ENCODE measurements around the gene FLNB. TPM values are rescaled to one million over a fixed set of nuclear protein-coding genes. Genes with fewer than 3 reads are reported as not detected.

FLNB gene
- total RNA-seq, 1 donor from 2014 or later = 80.9 TPM

DNA sequence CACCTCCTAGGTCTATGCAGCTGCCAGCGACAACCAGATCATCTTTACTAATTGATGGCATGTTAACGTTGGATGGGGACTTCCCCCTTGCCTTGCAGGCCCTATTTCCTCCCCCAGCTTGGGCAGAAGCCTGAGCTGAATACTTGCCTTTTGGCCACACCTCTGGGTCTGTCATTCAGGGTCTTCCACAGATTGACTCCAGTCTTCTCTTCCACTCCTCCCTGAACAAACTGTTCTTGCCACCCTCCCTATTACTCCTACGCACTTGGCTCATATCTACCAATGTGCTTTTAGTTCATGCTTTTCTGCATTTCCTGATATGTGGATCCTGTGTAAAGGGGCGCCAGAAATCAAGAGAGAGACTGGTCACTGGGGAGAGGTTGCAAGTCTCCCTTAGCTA is 129.1 kb downstream of the FLNB start:
- no peaks in the 10 kb centered on the region for H3K4me1 ChIP-seq (ENCODE audit: control insufficient read depth in 3 of 3, insufficient read depth in 3 of 3, low read length in 3 of 3)
- no peak overlapping the region for H3K27ac ChIP-seq (ENCODE audit: low read depth, low read length)

DNA sequence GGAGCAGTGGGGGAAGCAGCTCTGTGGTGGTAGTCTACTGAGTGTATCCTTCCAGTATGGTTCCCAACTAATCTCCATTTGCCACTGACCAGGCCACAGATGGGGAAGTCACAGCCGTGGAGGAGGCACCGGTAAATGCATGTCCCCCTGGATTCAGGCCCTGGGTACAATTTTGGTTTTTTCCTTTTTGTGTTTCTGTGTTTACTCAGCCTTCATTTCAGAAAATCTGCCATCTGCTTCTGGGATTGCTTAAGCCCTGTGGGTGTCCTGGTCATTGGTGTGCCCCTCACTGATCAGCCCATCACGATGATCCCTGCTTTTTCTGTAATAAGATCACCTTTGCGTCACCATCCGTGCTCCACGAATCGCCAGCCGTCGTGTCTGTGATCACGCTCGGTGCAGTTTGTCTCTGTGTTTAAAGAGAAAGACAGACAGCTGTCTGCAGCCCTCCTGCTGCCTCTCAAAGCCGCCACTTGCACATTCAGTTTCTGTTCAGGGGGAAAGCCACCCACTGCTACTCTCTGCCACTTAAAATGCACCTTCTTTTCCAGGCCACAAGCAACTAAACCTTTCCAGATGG is 133.6 kb downstream of the FLNB start:
- Histone ChIP-seq H3K27me3 (ENCODE audit: control insufficient read depth in 3 of 3, insufficient read depth in 3 of 3, low read length in 3 of 3) (no peaks in the 10 kb centered on the region), H3K36me3 (ENCODE audit: control insufficient read depth in 3 of 3, insufficient read depth in 3 of 3, low read length in 3 of 3) (peaks cover 4 to 26% (median 9%) of the 10 kb centered on the region in 3 donors), H3K4me1 (ENCODE audit: control insufficient read depth in 3 of 3, insufficient read depth in 3 of 3, low read length in 3 of 3) (no peaks in the 10 kb centered on the region), H3K9me3 (ENCODE audit: control insufficient read depth in 3 of 3, low read length in 3 of 3) (no peaks in the 10 kb centered on the region), H3K4me3 (ENCODE audit: low read length in 3 of 3) (no peak overlapping the region), H3K27ac (ENCODE audit: low read depth, low read length) (no peak overlapping the region), H3K9ac (ENCODE audit: low read depth in 1 of 3, low read length in 3 of 3) (no peak overlapping the region)

More for the DNA sequence above, 129.1 kb downstream of the FLNB start:
- no peaks in the 10 kb centered on the region for H3K27me3 ChIP-seq (ENCODE audit: control insufficient read depth in 3 of 3, insufficient read depth in 3 of 3, low read length in 3 of 3)
- H3K9ac ChIP-seq (ENCODE audit: low read depth in 1 of 3, low read length in 3 of 3) = no peak overlapping the region
- peaks cover 4 to 25% (median 5%) of the 10 kb centered on the region in 3 donors for H3K36me3 ChIP-seq (ENCODE audit: control insufficient read depth in 3 of 3, insufficient read depth in 3 of 3, low read length in 3 of 3)
- H3K9me3 ChIP-seq (ENCODE audit: control insufficient read depth in 3 of 3, low read length in 3 of 3) = no peaks in the 10 kb centered on the region
- H3K4me3 ChIP-seq (ENCODE audit: low read length in 3 of 3) = no peak overlapping the region

DNA sequence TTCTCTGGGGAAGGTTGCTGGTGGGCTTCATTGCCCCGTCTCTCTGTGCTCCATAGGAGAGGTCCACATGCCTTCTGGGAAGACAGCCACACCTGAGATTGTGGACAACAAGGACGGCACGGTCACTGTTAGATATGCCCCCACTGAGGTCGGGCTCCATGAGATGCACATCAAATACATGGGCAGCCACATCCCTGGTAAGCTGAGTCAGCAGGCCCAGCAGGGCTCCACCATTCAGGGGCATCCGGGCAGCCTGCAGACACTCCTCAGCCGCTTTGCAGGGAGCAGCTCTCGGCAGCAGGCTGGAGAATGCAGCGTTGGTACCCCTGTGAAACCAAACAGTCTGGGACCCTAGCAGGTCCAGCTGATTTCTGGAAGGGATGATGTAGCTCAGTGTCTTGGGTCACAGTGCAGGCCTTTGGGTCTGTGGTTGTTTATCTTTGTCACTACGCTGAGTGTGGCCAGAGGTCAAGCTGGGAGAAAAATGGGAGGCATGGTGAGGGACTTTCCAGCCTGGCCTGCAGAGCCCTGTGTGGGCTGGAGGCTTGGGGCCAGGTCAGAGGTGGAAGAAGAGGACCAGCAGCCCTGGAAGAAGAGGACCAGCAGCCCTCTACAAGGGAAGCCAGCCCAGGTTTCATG is 135.3 kb downstream of the FLNB start:
- Histone ChIP-seq H3K4me3 (ENCODE audit: low read length in 3 of 3) (no peak overlapping the region), H3K4me1 (ENCODE audit: control insufficient read depth in 3 of 3, insufficient read depth in 3 of 3, low read length in 3 of 3) (no peaks in the 10 kb centered on the region), H3K36me3 (ENCODE audit: control insufficient read depth in 3 of 3, insufficient read depth in 3 of 3, low read length in 3 of 3) (peaks cover 0 to 25% (median 10%) of the 10 kb centered on the region in 3 donors), H3K9ac (ENCODE audit: low read depth in 1 of 3, low read length in 3 of 3) (no peak overlapping the region), H3K27me3 (ENCODE audit: control insufficient read depth in 3 of 3, insufficient read depth in 3 of 3, low read length in 3 of 3) (no peaks in the 10 kb centered on the region), H3K27ac (ENCODE audit: low read depth, low read length) (no peak overlapping the region), H3K9me3 (ENCODE audit: control insufficient read depth in 3 of 3, low read length in 3 of 3) (no peaks in the 10 kb centered on the region)

DNA sequence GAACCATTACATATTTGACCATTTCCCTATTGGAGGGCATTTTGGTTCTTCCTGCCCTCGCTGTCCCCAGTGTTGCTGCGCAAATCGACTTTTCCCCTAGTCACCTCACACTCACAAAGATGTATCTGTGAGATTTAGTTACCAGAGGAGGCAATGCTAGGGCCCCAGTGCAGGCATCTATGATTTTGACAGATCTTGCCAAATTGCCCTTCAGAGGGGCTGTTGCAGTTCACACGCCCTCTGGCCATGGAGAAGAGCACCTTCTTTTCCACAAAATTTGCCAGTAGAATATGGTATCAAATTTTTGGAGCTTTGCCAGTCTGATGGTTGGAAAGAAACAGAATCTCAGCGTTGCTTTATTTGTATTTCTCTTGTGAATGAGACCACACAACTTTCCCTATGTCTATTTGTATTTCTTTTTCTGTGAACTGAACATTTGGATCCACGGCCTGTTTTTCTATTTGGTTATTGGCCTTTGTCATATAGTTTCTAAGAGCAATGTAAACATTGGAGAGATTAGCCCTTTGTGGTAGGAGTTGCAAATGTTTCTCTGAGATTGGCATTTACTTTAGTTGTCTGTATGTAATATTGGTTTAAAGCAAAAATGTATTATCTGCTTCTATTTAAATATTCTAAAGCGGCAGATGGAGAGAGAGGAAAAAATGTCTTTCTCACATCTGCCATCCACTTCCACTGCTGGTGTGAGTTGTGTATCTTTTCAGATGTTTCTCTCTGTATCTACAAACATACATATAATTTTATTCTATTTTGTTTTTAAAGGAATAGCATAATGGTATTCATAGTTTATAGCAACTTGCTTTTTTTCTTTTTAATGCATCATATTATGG is 136.5 kb downstream of the FLNB start:
- Histone ChIP-seq H3K36me3 (ENCODE audit: control insufficient read depth in 3 of 3, insufficient read depth in 3 of 3, low read length in 3 of 3) (peaks cover 3 to 29% (median 11%) of the 10 kb centered on the region in 3 donors), H3K27me3 (ENCODE audit: control insufficient read depth in 3 of 3, insufficient read depth in 3 of 3, low read length in 3 of 3) (no peaks in the 10 kb centered on the region), H3K4me3 (ENCODE audit: low read length in 3 of 3) (no peak overlapping the region), H3K27ac (ENCODE audit: low read depth, low read length) (no peak overlapping the region), H3K9ac (ENCODE audit: low read depth in 1 of 3, low read length in 3 of 3) (no peak overlapping the region), H3K4me1 (ENCODE audit: control insufficient read depth in 3 of 3, insufficient read depth in 3 of 3, low read length in 3 of 3) (no peaks in the 10 kb centered on the region), H3K9me3 (ENCODE audit: control insufficient read depth in 3 of 3, low read length in 3 of 3) (no peaks in the 10 kb centered on the region)

DNA sequence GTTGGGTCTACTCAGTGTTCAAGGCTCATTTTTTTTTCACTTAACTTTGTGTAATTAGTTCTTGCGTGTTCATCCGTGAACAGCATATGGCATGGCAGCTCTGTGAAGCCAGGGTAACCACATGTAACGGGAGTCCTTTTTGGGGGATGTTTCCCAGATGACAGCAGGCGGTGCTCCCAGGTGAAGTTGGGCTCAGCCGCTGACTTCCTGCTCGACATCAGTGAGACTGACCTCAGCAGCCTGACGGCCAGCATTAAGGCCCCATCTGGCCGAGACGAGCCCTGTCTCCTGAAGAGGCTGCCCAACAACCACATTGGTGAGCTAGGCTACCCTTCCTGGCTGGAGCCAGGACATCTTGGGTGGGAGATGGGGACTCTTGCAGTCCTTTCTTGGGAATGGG is 139.8 kb downstream of the FLNB start:
- H3K27me3 ChIP-seq (ENCODE audit: control insufficient read depth in 3 of 3, insufficient read depth in 3 of 3, low read length in 3 of 3) = no peaks in the 10 kb centered on the region
- H3K9ac ChIP-seq (ENCODE audit: low read depth in 1 of 3, low read length in 3 of 3) = no peak overlapping the region
- peaks cover 3 to 28% (median 15%) of the 10 kb centered on the region in 3 donors for H3K36me3 ChIP-seq (ENCODE audit: control insufficient read depth in 3 of 3, insufficient read depth in 3 of 3, low read length in 3 of 3)
- H3K4me1 ChIP-seq (ENCODE audit: control insufficient read depth in 3 of 3, insufficient read depth in 3 of 3, low read length in 3 of 3) = no peaks in the 10 kb centered on the region
- no peaks in the 10 kb centered on the region for H3K9me3 ChIP-seq (ENCODE audit: control insufficient read depth in 3 of 3, low read length in 3 of 3)
- H3K27ac ChIP-seq (ENCODE audit: low read depth, low read length) = no peak overlapping the region
- H3K4me3 ChIP-seq (ENCODE audit: low read length in 3 of 3) = no peak overlapping the region

DNA sequence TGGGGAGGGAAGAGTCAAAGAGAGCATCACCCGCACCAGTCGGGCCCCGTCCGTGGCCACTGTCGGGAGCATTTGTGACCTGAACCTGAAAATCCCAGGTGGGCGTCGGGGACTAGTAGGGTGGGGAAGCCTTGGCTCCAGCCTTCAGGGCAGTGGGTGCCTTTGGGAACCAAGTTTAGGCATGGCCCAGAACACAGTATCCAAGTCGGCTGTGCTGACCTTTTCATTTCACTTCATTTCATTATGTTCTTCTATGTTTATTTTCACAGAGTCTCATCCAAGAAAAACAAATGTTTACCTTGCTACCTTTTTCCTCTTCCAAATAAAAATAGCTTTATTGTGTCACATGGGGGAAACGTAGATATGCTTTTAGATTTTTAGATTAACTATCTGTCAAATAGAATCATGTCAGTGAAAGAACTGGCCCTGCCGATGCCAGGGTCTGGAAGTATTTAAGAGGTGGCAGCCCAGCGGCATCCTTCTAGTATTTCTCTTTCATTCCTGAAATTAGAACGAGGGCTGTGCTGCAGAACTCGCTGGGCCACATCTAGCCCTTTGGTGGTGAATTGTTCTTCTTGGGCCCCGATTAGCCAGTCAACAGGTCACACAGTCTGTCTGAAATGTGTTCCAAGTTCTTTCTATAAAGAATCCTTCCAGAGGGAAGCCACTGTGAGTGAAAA is 142.0 kb downstream of the FLNB start:
- H3K27ac ChIP-seq (ENCODE audit: low read depth, low read length) = no peak overlapping the region
- no peak overlapping the region for H3K9ac ChIP-seq (ENCODE audit: low read depth in 1 of 3, low read length in 3 of 3)
- no peak overlapping the region for H3K4me3 ChIP-seq (ENCODE audit: low read length in 3 of 3)
- H3K4me1 ChIP-seq (ENCODE audit: control insufficient read depth in 3 of 3, insufficient read depth in 3 of 3, low read length in 3 of 3) = no peaks in the 10 kb centered on the region
- H3K27me3 ChIP-seq (ENCODE audit: control insufficient read depth in 3 of 3, insufficient read depth in 3 of 3, low read length in 3 of 3) = no peaks in the 10 kb centered on the region
- peaks cover 3 to 35% (median 19%) of the 10 kb centered on the region in 3 donors for H3K36me3 ChIP-seq (ENCODE audit: control insufficient read depth in 3 of 3, insufficient read depth in 3 of 3, low read length in 3 of 3)
- no peaks in the 10 kb centered on the region for H3K9me3 ChIP-seq (ENCODE audit: control insufficient read depth in 3 of 3, low read length in 3 of 3)

DNA sequence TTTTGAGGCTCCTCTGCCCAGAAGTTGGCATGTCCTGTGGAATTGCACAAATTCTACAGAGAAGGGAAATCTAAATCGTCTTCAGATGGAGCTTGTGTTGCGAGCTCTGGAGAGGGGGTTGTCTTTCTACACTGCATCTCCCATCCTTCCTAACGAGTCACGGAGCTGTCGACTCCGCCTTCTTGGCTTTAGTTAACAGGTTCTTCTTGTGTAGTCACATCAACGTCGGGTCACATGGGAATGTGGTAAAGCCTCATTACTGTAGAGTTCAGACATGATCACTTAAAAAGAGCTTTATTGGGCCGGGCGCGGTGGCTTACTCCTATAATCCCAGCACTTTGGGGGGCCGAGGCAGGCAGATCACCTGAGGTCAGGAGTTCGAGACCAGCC is 142.6 kb downstream of the FLNB start:
- no peak overlapping the region for H3K4me3 ChIP-seq (ENCODE audit: low read length in 3 of 3)
- no peaks in the 10 kb centered on the region for H3K9me3 ChIP-seq (ENCODE audit: control insufficient read depth in 3 of 3, low read length in 3 of 3)
- H3K4me1 ChIP-seq (ENCODE audit: control insufficient read depth in 3 of 3, insufficient read depth in 3 of 3, low read length in 3 of 3) = no peaks in the 10 kb centered on the region
- H3K27me3 ChIP-seq (ENCODE audit: control insufficient read depth in 3 of 3, insufficient read depth in 3 of 3, low read length in 3 of 3) = no peaks in the 10 kb centered on the region
- H3K9ac ChIP-seq (ENCODE audit: low read depth in 1 of 3, low read length in 3 of 3) = no peak overlapping the region
- no peak overlapping the region for H3K27ac ChIP-seq (ENCODE audit: low read depth, low read length)
- peaks cover 3 to 36% (median 16%) of the 10 kb centered on the region in 3 donors for H3K36me3 ChIP-seq (ENCODE audit: control insufficient read depth in 3 of 3, insufficient read depth in 3 of 3, low read length in 3 of 3)

DNA sequence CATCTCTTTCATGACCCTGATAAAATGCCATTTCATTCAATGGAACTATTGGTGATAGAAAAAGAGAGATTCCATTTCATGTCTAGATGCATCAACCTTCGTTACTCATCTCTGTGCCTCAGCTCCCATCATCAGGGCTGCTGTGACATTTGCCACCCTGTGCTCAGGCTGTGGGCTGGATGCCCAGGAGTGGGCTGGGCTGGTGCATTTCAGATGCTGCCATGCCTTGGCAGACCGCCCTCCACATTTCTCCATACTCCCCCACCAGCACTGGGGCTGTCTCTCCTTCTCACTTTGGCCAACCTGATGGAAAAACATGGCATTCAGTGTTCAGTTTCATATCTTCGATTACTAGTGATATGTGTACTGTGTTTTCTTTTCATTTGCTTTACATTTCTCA is 143.4 kb downstream of the FLNB start:
- Histone ChIP-seq H3K9me3 (ENCODE audit: control insufficient read depth in 3 of 3, low read length in 3 of 3) (no peaks in the 10 kb centered on the region), H3K27me3 (ENCODE audit: control insufficient read depth in 3 of 3, insufficient read depth in 3 of 3, low read length in 3 of 3) (no peaks in the 10 kb centered on the region), H3K4me3 (ENCODE audit: low read length in 3 of 3) (no peak overlapping the region), H3K9ac (ENCODE audit: low read depth in 1 of 3, low read length in 3 of 3) (no peak overlapping the region), H3K4me1 (ENCODE audit: control insufficient read depth in 3 of 3, insufficient read depth in 3 of 3, low read length in 3 of 3) (no peaks in the 10 kb centered on the region), H3K36me3 (ENCODE audit: control insufficient read depth in 3 of 3, insufficient read depth in 3 of 3, low read length in 3 of 3) (peaks cover 3 to 38% (median 17%) of the 10 kb centered on the region in 3 donors), H3K27ac (ENCODE audit: low read depth, low read length) (no peak overlapping the region)

DNA sequence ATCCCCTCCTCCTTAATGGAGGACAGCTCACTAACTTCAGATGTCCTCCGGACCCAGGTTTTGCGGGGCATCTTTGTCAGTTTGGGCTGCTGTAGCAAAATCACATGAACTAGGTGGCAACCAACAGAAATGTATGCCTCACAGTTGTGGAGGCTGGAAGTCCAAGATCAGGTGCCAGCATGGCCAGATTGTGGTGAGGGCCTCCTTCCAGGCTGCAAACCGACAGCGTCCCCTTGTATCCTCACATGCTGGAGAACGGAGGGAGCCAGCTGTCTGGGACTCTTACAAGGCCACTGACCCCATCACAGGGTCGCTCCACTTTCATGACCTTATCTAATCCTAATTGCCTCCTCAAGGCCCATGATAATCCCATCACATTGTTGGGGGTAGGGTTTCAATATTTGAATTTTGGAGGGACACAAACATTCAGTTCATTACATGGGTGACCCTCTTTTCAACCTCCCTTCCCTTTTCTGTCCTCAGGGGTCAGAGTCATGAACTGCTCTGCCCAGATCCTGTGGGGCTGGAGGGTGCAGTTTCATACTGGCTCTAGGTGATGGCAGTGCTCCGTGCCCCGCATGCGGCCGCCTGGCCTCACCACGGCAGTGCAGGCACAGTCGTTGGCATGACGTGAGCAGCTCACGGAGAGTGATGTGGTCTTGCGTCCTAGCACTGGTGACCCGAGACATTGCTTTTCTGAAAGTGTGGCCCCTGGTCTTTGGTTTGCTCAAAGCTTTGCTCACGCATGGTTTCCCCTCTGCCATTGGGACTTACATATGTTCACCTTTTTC is 144.2 kb downstream of the FLNB start:
- H3K9ac ChIP-seq (ENCODE audit: low read depth in 1 of 3, low read length in 3 of 3) = no peak overlapping the region
- H3K27me3 ChIP-seq (ENCODE audit: control insufficient read depth in 3 of 3, insufficient read depth in 3 of 3, low read length in 3 of 3) = no peaks in the 10 kb centered on the region
- no peak overlapping the region for H3K27ac ChIP-seq (ENCODE audit: low read depth, low read length)
- no peaks in the 10 kb centered on the region for H3K9me3 ChIP-seq (ENCODE audit: control insufficient read depth in 3 of 3, low read length in 3 of 3)
- H3K36me3 ChIP-seq (ENCODE audit: control insufficient read depth in 3 of 3, insufficient read depth in 3 of 3, low read length in 3 of 3) = peaks cover 3 to 39% (median 17%) of the 10 kb centered on the region in 3 donors
- no peaks in the 10 kb centered on the region for H3K4me1 ChIP-seq (ENCODE audit: control insufficient read depth in 3 of 3, insufficient read depth in 3 of 3, low read length in 3 of 3)
- H3K4me3 ChIP-seq (ENCODE audit: low read length in 3 of 3) = no peak overlapping the region

Measured in skeletal muscle tissue (tissue), 4 donors.